ENCODE measurements around the gene PHRF1. TPM values are rescaled to one million over a fixed set of nuclear protein-coding genes. Genes with fewer than 3 reads are reported as not detected.

Gene PHRF1
- total and polyA plus RNA-seq, 9 of the 15 experiments (the other 6 are each of a cell fraction or from before 2014, with no cell fraction given): 0.07 to 37.2 (median 7.7) TPM

DNA sequence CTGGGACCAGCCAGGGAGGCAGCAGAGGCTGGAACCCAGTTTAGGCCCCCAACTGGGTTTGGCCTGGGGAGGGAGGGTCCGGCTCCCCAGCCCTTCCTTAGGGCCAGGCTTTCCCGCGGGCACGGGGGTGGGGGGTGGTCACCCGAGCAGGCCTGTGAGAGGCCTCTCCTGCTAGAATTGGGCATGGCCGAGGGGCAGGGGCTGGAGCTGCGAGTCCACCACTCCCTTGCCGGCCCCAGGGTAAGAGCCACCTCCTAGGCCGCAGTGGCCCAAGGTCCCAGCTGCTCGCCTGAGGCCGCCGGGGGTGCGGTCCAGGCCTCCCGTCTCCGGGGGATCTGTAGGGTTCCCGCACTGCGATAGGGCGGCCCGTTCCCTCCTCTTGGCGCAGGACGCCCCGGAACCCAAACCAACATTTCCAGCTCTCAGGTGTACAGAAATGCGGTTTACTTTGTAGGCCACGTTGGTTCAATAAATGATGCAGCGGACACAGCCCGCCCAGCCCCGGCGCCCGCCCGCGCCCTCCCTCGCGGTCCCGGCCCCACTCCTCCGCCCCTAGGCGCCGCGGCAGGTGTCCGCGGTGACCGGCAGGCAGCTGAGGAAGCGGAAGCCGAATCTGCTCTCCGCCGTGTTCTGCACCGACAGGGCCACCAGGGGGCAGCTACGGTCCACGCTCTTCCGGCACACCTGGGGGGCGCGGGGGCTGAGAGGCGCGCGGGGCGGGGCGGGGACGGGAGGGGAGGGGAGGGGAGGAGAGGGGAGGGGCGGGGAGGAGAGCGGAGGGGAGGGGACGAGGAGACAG is 21.6 kb upstream of the PHRF1 start (continued):
- TF ChIP-seq, protein P1, sequence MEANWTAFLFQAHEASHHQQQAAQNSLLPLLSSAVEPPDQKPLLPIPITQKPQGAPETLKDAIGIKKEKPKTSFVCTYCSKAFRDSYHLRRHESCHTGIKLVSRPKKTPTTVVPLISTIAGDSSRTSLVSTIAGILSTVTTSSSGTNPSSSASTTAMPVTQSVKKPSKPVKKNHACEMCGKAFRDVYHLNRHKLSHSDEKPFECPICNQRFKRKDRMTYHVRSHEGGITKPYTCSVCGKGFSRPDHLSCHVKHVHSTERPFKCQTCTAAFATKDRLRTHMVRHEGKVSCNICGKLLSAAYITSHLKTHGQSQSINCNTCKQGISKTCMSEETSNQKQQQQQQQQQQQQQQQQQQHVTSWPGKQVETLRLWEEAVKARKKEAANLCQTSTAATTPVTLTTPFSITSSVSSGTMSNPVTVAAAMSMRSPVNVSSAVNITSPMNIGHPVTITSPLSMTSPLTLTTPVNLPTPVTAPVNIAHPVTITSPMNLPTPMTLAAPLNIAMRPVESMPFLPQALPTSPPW (CRISPR knock-in tag; IDR thresholded peaks at IDR 0.05): peak; percentile 94
- peak; percentile 40 for TF ChIP-seq CTCFL (IDR thresholded peaks at IDR 0.05; ENCODE audit: borderline replicate concordance, insufficient read depth, low read depth, low read length, poor library complexity, severe bottlenecking)
- peak; percentile 49 for TF ChIP-seq SMC3 (conservative IDR thresholded peaks at IDR 0.05; ENCODE audit: insufficient read depth, low read depth, low read length)
- no peak for TF ChIP-seq RBM22 (IDR thresholded peaks at IDR 0.05; ENCODE audit: low read depth, low read length, poor library complexity, severe bottlenecking)
- TF ChIP-seq HMGN3 (IDR thresholded peaks at IDR 0.05; ENCODE audit: borderline replicate concordance, extremely low read depth, insufficient read length, low read depth, low read length): peak; percentile 53
- TF ChIP-seq PYGO2 (tag; IDR thresholded peaks at IDR 0.05): no peak
- TF ChIP-seq ZBTB7A (IDR thresholded peaks at IDR 0.05; ENCODE audit: borderline replicate concordance, control insufficient read depth, low read depth, low read length): peak; percentile 88; the same call in 1 of the 2 replicates
- TF ChIP-seq U2AF2 (optimal IDR thresholded peaks at IDR 0.05; ENCODE audit: low read depth, low read length): no peak
- TF ChIP-seq POLR2G (IDR thresholded peaks at IDR 0.05; ENCODE audit: low read depth, low read length): peak; percentile 70
- TF ChIP-seq LCOR (CRISPR knock-in tag; IDR thresholded peaks at IDR 0.05): no peak
- TF ChIP-seq ZNF41 (CRISPR knock-in tag; conservative IDR thresholded peaks at IDR 0.05): no peak
- TF ChIP-seq RAD21 (CRISPR knock-in tag; conservative IDR thresholded peaks at IDR 0.05 in 1 of 2, IDR thresholded peaks at IDR 0.05 in 1 of 2): peak in 1 of 2 experiments; percentile 49; a peak in 2 of 4 replicates
- no peak for TF ChIP-seq BRCA1 (IDR thresholded peaks at IDR 0.05)
- no peak for TF ChIP-seq BRCA1 (CRISPR knock-in tag; IDR thresholded peaks at IDR 0.05)
- peak; percentile 39 for TF ChIP-seq RB1 (IDR thresholded peaks at IDR 0.05; ENCODE audit: low read depth)
- no peak for TF ChIP-seq XRCC4 (IDR thresholded peaks at IDR 0.05; ENCODE audit: extremely low read depth, insufficient read depth, insufficient read length)
- TF ChIP-seq, protein P2, sequence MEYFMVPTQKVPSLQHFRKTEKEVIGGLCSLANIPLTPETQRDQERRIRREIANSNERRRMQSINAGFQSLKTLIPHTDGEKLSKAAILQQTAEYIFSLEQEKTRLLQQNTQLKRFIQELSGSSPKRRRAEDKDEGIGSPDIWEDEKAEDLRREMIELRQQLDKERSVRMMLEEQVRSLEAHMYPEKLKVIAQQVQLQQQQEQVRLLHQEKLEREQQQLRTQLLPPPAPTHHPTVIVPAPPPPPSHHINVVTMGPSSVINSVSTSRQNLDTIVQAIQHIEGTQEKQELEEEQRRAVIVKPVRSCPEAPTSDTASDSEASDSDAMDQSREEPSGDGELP (CRISPR knock-in tag; IDR thresholded peaks at IDR 0.05; ENCODE audit: borderline replicate concordance): 0 out of 2 replicates have a peak, but pooled peaks have one; percentile 40
- TF ChIP-seq THRA (IDR thresholded peaks at IDR 0.05): no peak
- TF ChIP-seq PREB (CRISPR knock-in tag; IDR thresholded peaks at IDR 0.05): no peak

Data from K562 (cell line).